Measurements from ENCODE around the gene BHLHA9. TPM values are rescaled to one million over a fixed set of nuclear protein-coding genes. Genes with fewer than 3 reads are reported as not detected.

The BHLHA9 gene
- total and polyA plus RNA-seq, 2 donors (not counting 3 experiments of a cell fraction or from before 2014, with no cell fraction given): not detected

GRCh38 chr17:1231456-1231855 is 38.8 kb upstream of the BHLHA9 start:
- Histone ChIP-seq H3K27me3 (ENCODE audit: control insufficient read depth in 2 of 2, insufficient read depth in 2 of 2, low read length in 2 of 2) (peaks cover 31 to 39% of the 10 kb centered on the region in 2 experiments), H2AFZ (ENCODE audit: low read depth, low read length) (no peak overlapping the region), H3K9me1 (replicated peaks; ENCODE audit: control insufficient read depth, extremely low read depth, insufficient read depth, low read length) (no peaks in the 10 kb centered on the region), H3K4me2 (ENCODE audit: insufficient read depth, low read length) (no peak overlapping the region), H3K4me3 (replicated peaks in 1 of 3; ENCODE audit: insufficient read depth in 1 of 3, low read depth in 1 of 3, low read length in 3 of 3) (no peak overlapping the region), H3K9ac (replicated peaks; ENCODE audit: extremely low read depth, insufficient read depth, low read length) (no peak overlapping the region), H3K36me3 (ENCODE audit: control insufficient read depth in 2 of 2, extremely low read depth in 1 of 2, insufficient read depth in 2 of 2, low read length in 2 of 2) (no peaks in the 10 kb centered on the region), H3K79me2 (ENCODE audit: control insufficient read depth, insufficient read depth, low read length) (no peaks in the 10 kb centered on the region), H3K27ac (ENCODE audit: insufficient read depth, low read depth, low read length) (no peak overlapping the region), H3K9me3 (replicated peaks; ENCODE audit: control insufficient read depth, insufficient read depth, low read length) (no peaks in the 10 kb centered on the region), H3K4me1 (ENCODE audit: control insufficient read depth, extremely low read depth, insufficient read depth, low read length) (no peaks in the 10 kb centered on the region), H4K20me1 (replicated peaks; ENCODE audit: control insufficient read depth, extremely low read depth, insufficient read depth, low read length) (no peaks in the 10 kb centered on the region)
- no peak for TF ChIP-seq FOS (IDR thresholded peaks at IDR 0.05; ENCODE audit: borderline replicate concordance, insufficient read depth, low read length)
- TF ChIP-seq GATA2 (IDR thresholded peaks at IDR 0.05; ENCODE audit: insufficient read depth, insufficient read length, low read depth, low read length): no peak
- TF ChIP-seq, protein P1, sequence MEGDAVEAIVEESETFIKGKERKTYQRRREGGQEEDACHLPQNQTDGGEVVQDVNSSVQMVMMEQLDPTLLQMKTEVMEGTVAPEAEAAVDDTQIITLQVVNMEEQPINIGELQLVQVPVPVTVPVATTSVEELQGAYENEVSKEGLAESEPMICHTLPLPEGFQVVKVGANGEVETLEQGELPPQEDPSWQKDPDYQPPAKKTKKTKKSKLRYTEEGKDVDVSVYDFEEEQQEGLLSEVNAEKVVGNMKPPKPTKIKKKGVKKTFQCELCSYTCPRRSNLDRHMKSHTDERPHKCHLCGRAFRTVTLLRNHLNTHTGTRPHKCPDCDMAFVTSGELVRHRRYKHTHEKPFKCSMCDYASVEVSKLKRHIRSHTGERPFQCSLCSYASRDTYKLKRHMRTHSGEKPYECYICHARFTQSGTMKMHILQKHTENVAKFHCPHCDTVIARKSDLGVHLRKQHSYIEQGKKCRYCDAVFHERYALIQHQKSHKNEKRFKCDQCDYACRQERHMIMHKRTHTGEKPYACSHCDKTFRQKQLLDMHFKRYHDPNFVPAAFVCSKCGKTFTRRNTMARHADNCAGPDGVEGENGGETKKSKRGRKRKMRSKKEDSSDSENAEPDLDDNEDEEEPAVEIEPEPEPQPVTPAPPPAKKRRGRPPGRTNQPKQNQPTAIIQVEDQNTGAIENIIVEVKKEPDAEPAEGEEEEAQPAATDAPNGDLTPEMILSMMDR (IDR thresholded peaks at IDR 0.05; ENCODE audit: extremely low read depth in 1 of 2, insufficient read depth in 1 of 2, low read depth in 1 of 2, low read length in 2 of 2): no peak
- TF ChIP-seq MYC (IDR thresholded peaks at IDR 0.05; ENCODE audit: low read depth, low read length): no peak
- no peak for TF ChIP-seq EZH2 (IDR thresholded peaks at IDR 0.05; ENCODE audit: borderline replicate concordance, low read depth, low read length, severe bottlenecking)
- TF ChIP-seq, protein P2, sequence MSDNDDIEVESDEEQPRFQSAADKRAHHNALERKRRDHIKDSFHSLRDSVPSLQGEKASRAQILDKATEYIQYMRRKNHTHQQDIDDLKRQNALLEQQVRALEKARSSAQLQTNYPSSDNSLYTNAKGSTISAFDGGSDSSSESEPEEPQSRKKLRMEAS (IDR thresholded peaks at IDR 0.05; ENCODE audit: insufficient read depth, insufficient read length): no peak
- no peak for TF ChIP-seq POLR2A (IDR thresholded peaks at IDR 0.05; ENCODE audit: low read depth, low read length)
- TF ChIP-seq POLR2AphosphoS5 (IDR thresholded peaks at IDR 0.05; ENCODE audit: insufficient read depth, low read depth, low read length): no peak
- no peak for TF ChIP-seq JUN (IDR thresholded peaks at IDR 0.05; ENCODE audit: borderline replicate concordance, insufficient read depth, insufficient read length, low read depth)
- intact Hi-C loops (cut with micrococcal nuclease): no loop called here
- ChIA-PET POLR2A (no interaction called here), CTCF (no interaction called here)
- BruUV-seq (replicated peaks): no TSS peak
- FAIRE-seq (no peak), DNase-seq (ENCODE audit: low read depth, low spot score) (no peak)
- dilution Hi-C loops (cut with MboI; ENCODE audit: extremely low pct_ligation_motif_present, low sequenced_read_pairs): no loop called here

All from endothelial cell of umbilical vein (primary cell).